ENCODE results near the gene TESK2. TPM values are rescaled to one million over a fixed set of nuclear protein-coding genes. Genes with fewer than 3 reads are reported as not detected.

The TESK2 gene
- total and polyA plus RNA-seq, 2 of the 8 experiments (the other 6 are each of a cell fraction or from before 2014, with no cell fraction given): 10.8 to 12.6 TPM

- H3K4me2 ChIP-seq (ENCODE audit: insufficient read depth in 1 of 2, low read depth in 2 of 2, low read length in 2 of 2): no peak overlapping the region
- CTCF ChIA-PET (ENCODE audit: partially characterized antibody): interaction anchor here (0.8 to 10.3 kb wide), 7 partner anchors 10 to 315 kb away, joined by 3 to 194 read pairs (median 4); partner anchors contain the start of genes MUTYH, TESK2 and TOE1
- TF ChIP-seq GABPA (IDR thresholded peaks at IDR 0.05; ENCODE audit: borderline replicate concordance, insufficient read depth, low read length): no peak
- TF ChIP-seq BACH1 (IDR thresholded peaks at IDR 0.05; ENCODE audit: low read length): no peak
- TF ChIP-seq TEAD4 (IDR thresholded peaks at IDR 0.05; ENCODE audit: low read depth, low read length): no peak
- TF ChIP-seq ATF2 (IDR thresholded peaks at IDR 0.05; ENCODE audit: low read length): no peak
- TF ChIP-seq BCL11A (IDR thresholded peaks at IDR 0.05; ENCODE audit: low read depth in 2 of 2, low read length in 2 of 2): no peak
- TF ChIP-seq KDM5A (IDR thresholded peaks at IDR 0.05; ENCODE audit: low read length): no peak
- no peak for TF ChIP-seq CREB1 (IDR thresholded peaks at IDR 0.05)
- no peak for TF ChIP-seq POU5F1 (IDR thresholded peaks at IDR 0.05; ENCODE audit: low read depth, low read length)
- no peak for TF ChIP-seq TBP (IDR thresholded peaks at IDR 0.05; ENCODE audit: low read depth, low read length)
- TF ChIP-seq TAF1 (IDR thresholded peaks at IDR 0.05; ENCODE audit: low read depth, low read length): no peak
- TF ChIP-seq RFX5 (IDR thresholded peaks at IDR 0.05; ENCODE audit: borderline replicate concordance, low read depth, low read length): no peak
- TF ChIP-seq RBBP5 (IDR thresholded peaks at IDR 0.05; ENCODE audit: borderline replicate concordance, low read depth, low read length): no peak
- TF ChIP-seq EP300 (IDR thresholded peaks at IDR 0.05; ENCODE audit: borderline replicate concordance in 1 of 2, low read depth in 2 of 2, low read length in 2 of 2): no peak
These were observed 135.3 kb downstream of the TESK2 start for GRCh38 chr1:45355683-45356082.

More at GRCh38 chr1:45355683-45356082, 135.3 kb downstream of the TESK2 start:
- no peak overlapping the region for H3K23ac ChIP-seq (ENCODE audit: insufficient read length)
- FAIRE-seq (no peak), DNase-seq (ENCODE audit: low read depth in 1 of 2, low spot score in 2 of 2) (no peak)
- H3K36me3 ChIP-seq (ENCODE audit: control insufficient read depth in 2 of 4, insufficient read depth in 4 of 4, low read length in 3 of 4): no peaks in the 10 kb centered on the region
- H3K4ac ChIP-seq (replicated peaks; ENCODE audit: insufficient read length, low read depth, low read length): no peak overlapping the region
- peaks cover 0 to 2% of the 10 kb centered on the region in 2 experiments for H4K20me1 ChIP-seq (replicated peaks in 1 of 2; ENCODE audit: control insufficient read depth in 1 of 2, insufficient read depth in 2 of 2, low read length in 2 of 2)
- H3K23me2 ChIP-seq (ENCODE audit: low read depth, low read length): no peaks in the 10 kb centered on the region
- no peak overlapping the region for H3K14ac ChIP-seq (ENCODE audit: insufficient read length)
- no peak overlapping the region for H2BK5ac ChIP-seq (ENCODE audit: low read depth, low read length)
- H4K5ac ChIP-seq (ENCODE audit: insufficient read length, low read depth, low read length): no peak overlapping the region
- POLR2A ChIA-PET (ENCODE audit: partially characterized antibody): interaction anchor here (1.3 to 14.2 kb wide), 3 partner anchors 12 to 30 kb away, joined by 3 to 162 read pairs (median 3); partner anchors contain the start of genes MUTYH and TOE1
- no peak overlapping the region for H2AFZ ChIP-seq (ENCODE audit: low read length)
- no peak overlapping the region for H4K8ac ChIP-seq (ENCODE audit: extremely low read depth, insufficient read depth, low read length)
- H2BK15ac ChIP-seq (ENCODE audit: low read length): no peak overlapping the region
- peaks cover 0 to 8% (median 7%) of the 10 kb centered on the region in 4 experiments; a peak in 6 of 7 replicates for H3K4me1 ChIP-seq (replicated peaks in 1 of 4; ENCODE audit: control insufficient read depth in 3 of 4, insufficient read depth in 4 of 4, low read length in 3 of 4)
- H2BK120ac ChIP-seq (replicated peaks; ENCODE audit: low read depth, low read length): no peak overlapping the region
- no peak overlapping the region for H2BK12ac ChIP-seq (ENCODE audit: low read depth, low read length)
- H4K91ac ChIP-seq (replicated peaks; ENCODE audit: insufficient read length, low read length): no peak overlapping the region
- WGBS, 2 experiments (ENCODE audit: extremely low coverage in 1 of 2, insufficient coverage in 1 of 2, insufficient read length in 1 of 2, insufficient replicate concordance in 2 of 2, low coverage in 1 of 2, low lambda C conversion rate in 2 of 2, missing lambda C conversion rate in 1 of 2): 88% methylated on average over 2 of the region's 2 CpGs; no CpG with 5 or more reads in 1 of the 2 experiments
- no peak overlapping the region for H3K27ac ChIP-seq (ENCODE audit: low read depth, low read length)
- H3K18ac ChIP-seq (ENCODE audit: extremely low read depth, low read length): no peak overlapping the region
- no peak overlapping the region for H3K9ac ChIP-seq (replicated peaks in 1 of 4; ENCODE audit: extremely low read depth in 1 of 4, low read depth in 3 of 4, low read length in 3 of 4)
- no peaks in the 10 kb centered on the region; the same call in 1 of the 2 replicates for H3K79me1 ChIP-seq (ENCODE audit: low read depth, low read length)
- no peak overlapping the region for H3K4me3 ChIP-seq (ENCODE audit: extremely low read depth in 1 of 4, insufficient read depth in 2 of 4, low read depth in 3 of 4, low read length in 4 of 4)
- H3K79me2 ChIP-seq (ENCODE audit: control insufficient read depth in 1 of 2, insufficient read depth in 2 of 2, low read length in 2 of 2): no peaks in the 10 kb centered on the region
- no peak overlapping the region for H3K56ac ChIP-seq (replicated peaks; ENCODE audit: insufficient read length, low read depth, low read length)
- no peak overlapping the region for H2AK5ac ChIP-seq (ENCODE audit: low read depth, low read length)
- H3K27me3 ChIP-seq (replicated peaks in 1 of 4; ENCODE audit: control insufficient read depth in 3 of 4, extremely low read depth in 1 of 4, insufficient read depth in 3 of 4, low read length in 3 of 4): no peaks in the 10 kb centered on the region
- H2BK20ac ChIP-seq (ENCODE audit: low read length): no peak overlapping the region
- H3K9me3 ChIP-seq (ENCODE audit: insufficient read depth in 2 of 2, low read depth in 1 of 2, low read length in 1 of 2): no peaks in the 10 kb centered on the region
